ENCODE results near the gene DYNC2H1. TPM values are rescaled to one million over a fixed set of nuclear protein-coding genes. Genes with fewer than 3 reads are reported as not detected.

The DYNC2H1 gene
- total RNA-seq, 1 experiment from 2014 or later = 17.2 TPM

- Mint-ChIP-seq H3K36me3 (peaks cover 17% of the 10 kb centered on the region), H3K9me3 (peaks cover 5% of the 10 kb centered on the region; the same call in 1 of the 2 replicates), H3K4me1 (peaks cover 28% of the 10 kb centered on the region), H3K27me3 (ENCODE audit: low read depth) (no peaks in the 10 kb centered on the region), H3K4me3 (no peak overlapping the region), H3K27ac (0 out of 2 replicates have a peak overlapping the region, but pooled peaks have one; percentile 64)
- TF ChIP-seq ZNF121 (CRISPR knock-in tag; IDR thresholded peaks at IDR 0.05) (peak; percentile 96), ESRRA (CRISPR knock-in tag; IDR thresholded peaks at IDR 0.05; ENCODE audit: borderline replicate concordance) (no peak), SMAD4 (CRISPR knock-in tag; IDR thresholded peaks at IDR 0.05) (no peak), FOXJ3 (CRISPR knock-in tag; IDR thresholded peaks at IDR 0.05; ENCODE audit: borderline replicate concordance) (no peak), TP53 (CRISPR knock-in tag; IDR thresholded peaks at IDR 0.05) (no peak), JUN (CRISPR knock-in tag; IDR thresholded peaks at IDR 0.05) (no peak), NR2C2 (CRISPR knock-in tag; IDR thresholded peaks at IDR 0.05) (no peak), ZNF219 (CRISPR knock-in tag; IDR thresholded peaks at IDR 0.05; ENCODE audit: borderline replicate concordance) (no peak), MYBL2 (CRISPR knock-in tag; IDR thresholded peaks at IDR 0.05) (no peak), FOXK1 (CRISPR knock-in tag; IDR thresholded peaks at IDR 0.05) (no peak), ZSCAN18 (CRISPR knock-in tag; IDR thresholded peaks at IDR 0.05) (0 out of 2 replicates have a peak, but pooled peaks have one; percentile 10)
- TF ChIP-seq, protein P1, sequence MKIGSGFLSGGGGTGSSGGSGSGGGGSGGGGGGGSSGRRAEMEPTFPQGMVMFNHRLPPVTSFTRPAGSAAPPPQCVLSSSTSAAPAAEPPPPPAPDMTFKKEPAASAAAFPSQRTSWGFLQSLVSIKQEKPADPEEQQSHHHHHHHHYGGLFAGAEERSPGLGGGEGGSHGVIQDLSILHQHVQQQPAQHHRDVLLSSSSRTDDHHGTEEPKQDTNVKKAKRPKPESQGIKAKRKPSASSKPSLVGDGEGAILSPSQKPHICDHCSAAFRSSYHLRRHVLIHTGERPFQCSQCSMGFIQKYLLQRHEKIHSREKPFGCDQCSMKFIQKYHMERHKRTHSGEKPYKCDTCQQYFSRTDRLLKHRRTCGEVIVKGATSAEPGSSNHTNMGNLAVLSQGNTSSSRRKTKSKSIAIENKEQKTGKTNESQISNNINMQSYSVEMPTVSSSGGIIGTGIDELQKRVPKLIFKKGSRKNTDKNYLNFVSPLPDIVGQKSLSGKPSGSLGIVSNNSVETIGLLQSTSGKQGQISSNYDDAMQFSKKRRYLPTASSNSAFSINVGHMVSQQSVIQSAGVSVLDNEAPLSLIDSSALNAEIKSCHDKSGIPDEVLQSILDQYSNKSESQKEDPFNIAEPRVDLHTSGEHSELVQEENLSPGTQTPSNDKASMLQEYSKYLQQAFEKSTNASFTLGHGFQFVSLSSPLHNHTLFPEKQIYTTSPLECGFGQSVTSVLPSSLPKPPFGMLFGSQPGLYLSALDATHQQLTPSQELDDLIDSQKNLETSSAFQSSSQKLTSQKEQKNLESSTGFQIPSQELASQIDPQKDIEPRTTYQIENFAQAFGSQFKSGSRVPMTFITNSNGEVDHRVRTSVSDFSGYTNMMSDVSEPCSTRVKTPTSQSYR (CRISPR knock-in tag; IDR thresholded peaks at IDR 0.05) = peak; percentile 19; the same call in 1 of the 2 replicates
- DNase-seq (ENCODE audit: low spot score) = peak; percentile 65
- ATAC-seq = peak; percentile 96
- ChIA-PET CTCF (interaction anchor here (1.0 to 1.5 kb wide), 3 partner anchors 262 to 271 kb away, joined by 3 read pairs; no protein-coding TSS in a partner anchor), POLR2A (no interaction called here)
Measured at GRCh38 chr11:103338621-103339484, 229.6 kb downstream of the DYNC2H1 start.

DNA sequence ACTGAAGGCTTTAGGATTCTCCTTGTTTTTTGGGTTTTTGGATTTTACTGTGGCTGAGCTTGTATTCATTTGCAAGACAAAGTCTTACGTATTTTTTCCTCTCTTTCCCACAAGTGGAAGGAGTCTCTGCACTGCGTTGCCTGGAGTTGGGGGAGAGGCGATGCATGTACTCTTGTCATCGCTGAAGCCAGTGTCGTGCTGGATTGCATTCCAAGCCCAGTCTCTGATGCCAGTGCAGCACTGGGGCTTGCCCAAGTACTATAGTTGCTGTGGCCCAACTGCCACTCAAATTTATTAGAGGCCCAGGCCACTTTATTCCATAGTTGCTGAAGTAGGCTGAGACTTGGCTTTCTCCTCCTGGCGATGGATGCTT is 230.2 kb downstream of the DYNC2H1 start:
- H3K27me3 Mint-ChIP-seq (ENCODE audit: low read depth) = no peaks in the 10 kb centered on the region
- POLR2A ChIA-PET = no interaction called here
- 0 out of 2 replicates have a peak overlapping the region, but pooled peaks have one; percentile 64 for H3K27ac Mint-ChIP-seq
- peaks cover 17% of the 10 kb centered on the region for H3K36me3 Mint-ChIP-seq
- peak; percentile 43 for ATAC-seq
- CTCF ChIA-PET = interaction anchor here (1.0 to 1.5 kb wide), 3 partner anchors 262 to 270 kb away, joined by 3 read pairs; no protein-coding TSS in a partner anchor
- peaks cover 5% of the 10 kb centered on the region; the same call in 1 of the 2 replicates for H3K9me3 Mint-ChIP-seq
- no peak for DNase-seq (ENCODE audit: low spot score)
- no peak overlapping the region for H3K4me3 Mint-ChIP-seq
- peaks cover 31% of the 10 kb centered on the region for H3K4me1 Mint-ChIP-seq
- TF ChIP-seq KAT7 (CRISPR knock-in tag; IDR thresholded peaks at IDR 0.05; ENCODE audit: borderline replicate concordance) (no peak), CREB1 (CRISPR knock-in tag; IDR thresholded peaks at IDR 0.05) (no peak), ATF3 (CRISPR knock-in tag; conservative IDR thresholded peaks at IDR 0.05) (no peak), HMGA2 (CRISPR knock-in tag; IDR thresholded peaks at IDR 0.05) (no peak), ATF6 (CRISPR knock-in tag; IDR thresholded peaks at IDR 0.05) (no peak), JAZF1 (CRISPR knock-in tag; IDR thresholded peaks at IDR 0.05) (no peak), IRF1 (CRISPR knock-in tag; IDR thresholded peaks at IDR 0.05) (no peak), ZNF512 (CRISPR knock-in tag; IDR thresholded peaks at IDR 0.05; ENCODE audit: borderline replicate concordance) (no peak), TEAD1 (CRISPR knock-in tag; IDR thresholded peaks at IDR 0.05) (no peak)
- TF ChIP-seq, protein P2, sequence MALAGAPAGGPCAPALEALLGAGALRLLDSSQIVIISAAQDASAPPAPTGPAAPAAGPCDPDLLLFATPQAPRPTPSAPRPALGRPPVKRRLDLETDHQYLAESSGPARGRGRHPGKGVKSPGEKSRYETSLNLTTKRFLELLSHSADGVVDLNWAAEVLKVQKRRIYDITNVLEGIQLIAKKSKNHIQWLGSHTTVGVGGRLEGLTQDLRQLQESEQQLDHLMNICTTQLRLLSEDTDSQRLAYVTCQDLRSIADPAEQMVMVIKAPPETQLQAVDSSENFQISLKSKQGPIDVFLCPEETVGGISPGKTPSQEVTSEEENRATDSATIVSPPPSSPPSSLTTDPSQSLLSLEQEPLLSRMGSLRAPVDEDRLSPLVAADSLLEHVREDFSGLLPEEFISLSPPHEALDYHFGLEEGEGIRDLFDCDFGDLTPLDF (CRISPR knock-in tag; IDR thresholded peaks at IDR 0.05) = no peak
- TF ChIP-seq, protein P3, sequence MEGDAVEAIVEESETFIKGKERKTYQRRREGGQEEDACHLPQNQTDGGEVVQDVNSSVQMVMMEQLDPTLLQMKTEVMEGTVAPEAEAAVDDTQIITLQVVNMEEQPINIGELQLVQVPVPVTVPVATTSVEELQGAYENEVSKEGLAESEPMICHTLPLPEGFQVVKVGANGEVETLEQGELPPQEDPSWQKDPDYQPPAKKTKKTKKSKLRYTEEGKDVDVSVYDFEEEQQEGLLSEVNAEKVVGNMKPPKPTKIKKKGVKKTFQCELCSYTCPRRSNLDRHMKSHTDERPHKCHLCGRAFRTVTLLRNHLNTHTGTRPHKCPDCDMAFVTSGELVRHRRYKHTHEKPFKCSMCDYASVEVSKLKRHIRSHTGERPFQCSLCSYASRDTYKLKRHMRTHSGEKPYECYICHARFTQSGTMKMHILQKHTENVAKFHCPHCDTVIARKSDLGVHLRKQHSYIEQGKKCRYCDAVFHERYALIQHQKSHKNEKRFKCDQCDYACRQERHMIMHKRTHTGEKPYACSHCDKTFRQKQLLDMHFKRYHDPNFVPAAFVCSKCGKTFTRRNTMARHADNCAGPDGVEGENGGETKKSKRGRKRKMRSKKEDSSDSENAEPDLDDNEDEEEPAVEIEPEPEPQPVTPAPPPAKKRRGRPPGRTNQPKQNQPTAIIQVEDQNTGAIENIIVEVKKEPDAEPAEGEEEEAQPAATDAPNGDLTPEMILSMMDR (IDR thresholded peaks at IDR 0.05) = no peak

Data from WTC11 (cell line).